Smooth muscle cell (in vitro differentiated cells): Measurements from ENCODE around the gene CLMN. TPM values are rescaled to one million over a fixed set of nuclear protein-coding genes. Genes with fewer than 3 reads are reported as not detected.
A peak's percentile ranks its signal among the peaks of the same experiment; 100 is the strongest.

Experiments used
- DNase-seq: peaks from one replicate; lab custom pipeline; 2025; ENCODE audit not compliant: unreplicated experiment; lab: John Stamatoyannopoulos, UW
- H2AFZ ChIP-seq: fragments of 200-600 bp; sonication (generic); 2 replicates; pipeline ENCODE4 v1.6.0; 2016; ENCODE audit warnings: antibody characterized with exemption, low read depth, mild to moderate bottlenecking
- H3F3A ChIP-seq: fragments of 200-600 bp; sonication (generic); 2 replicates; pipeline ENCODE4 v1.6.0; 2017; ENCODE audit warnings: antibody characterized with exemption, low read depth
- H3K27ac ChIP-seq: fragments of 200-600 bp; sonication (generic); 2 replicates; pipeline ENCODE4 v1.5.1; 2016; ENCODE audit warnings: low read depth, mild to moderate bottlenecking
- H3K27me3 ChIP-seq: fragments of 200-600 bp; sonication (generic); 2 replicates; pipeline ENCODE4 v1.6.1; 2016; ENCODE audit warnings: low read depth, mild to moderate bottlenecking
- H3K36me3 ChIP-seq: fragments of 200-600 bp; sonication (generic); 2 replicates; pipeline ENCODE4 v1.5.1; 2016; ENCODE audit warnings: low read depth
- H3K4me1 ChIP-seq: fragments of 200-600 bp; sonication (generic); 2 replicates; pipeline ENCODE4 v1.5.1; 2016; ENCODE audit warnings: low read depth
- H3K4me2 ChIP-seq: fragments of 200-600 bp; sonication (generic); 2 replicates; pipeline ENCODE4 v1.6.0; 2016; ENCODE audit warnings: mild to moderate bottlenecking
- H3K4me3 ChIP-seq: fragments of 200-600 bp; sonication (generic); 2 replicates; pipeline ENCODE4 v1.5.1; 2016; ENCODE audit warnings: mild to moderate bottlenecking
- H3K79me2 ChIP-seq: fragments of 200-600 bp; sonication (generic); 2 replicates; pipeline ENCODE4 v1.6.0; 2016; ENCODE audit warnings: low read depth, mild to moderate bottlenecking
- H3K9ac ChIP-seq: fragments of 200-600 bp; sonication (generic); 2 replicates; pipeline ENCODE4 v1.6.0; 2016; ENCODE audit warnings: low read depth
- H3K9me3 ChIP-seq: fragments of 200-600 bp; sonication (generic); replicated peaks from 2 replicates; pipeline ENCODE4 v1.5.1; 2016; ENCODE audit warnings: low read depth
- H4K20me1 ChIP-seq: fragments of 200-600 bp; sonication (generic); 2 replicates; pipeline ENCODE4 v1.6.0; 2016; ENCODE audit warnings: low read depth
- CTCF ChIP-seq: fragments of 200-600 bp; sonication (generic); IDR thresholded peaks from 2 replicates; pipeline ENCODE4 v1.5.1; 2017; ENCODE audit warnings: borderline replicate concordance, mild to moderate bottlenecking, antibody characterized with exemption; ENCODE audit not compliant: insufficient read depth, poor library complexity, severe bottlenecking
- WGBS: methylation state at CpG from one replicate; pipeline ENCODE4 v1.1.7; 2016; ENCODE audit warnings: low lambda C conversion rate; 5-methylcytosine and 5-hydroxymethylcytosine counted together
- polyA plus RNA-seq: library from polyadenylated mRNA; unstranded; fragments of >200 nt; fragmentation: Nextera tagmentation; extraction: Ambion mirVana; gene quantifications from 2 replicates; pipeline ENCODE4 v1.2.1, GENCODE V29; 2016
- total RNA-seq: library from RNA; depleted of rRNA; stranded (reverse); fragments of >200 nt; gene quantifications from 2 replicates; pipeline ENCODE4 v1.2.3, GENCODE V29; 2014

The CLMN gene
- total and polyA plus RNA-seq, 2 experiments from 2014 or later: 1.3 to 3.5 TPM

DNA sequence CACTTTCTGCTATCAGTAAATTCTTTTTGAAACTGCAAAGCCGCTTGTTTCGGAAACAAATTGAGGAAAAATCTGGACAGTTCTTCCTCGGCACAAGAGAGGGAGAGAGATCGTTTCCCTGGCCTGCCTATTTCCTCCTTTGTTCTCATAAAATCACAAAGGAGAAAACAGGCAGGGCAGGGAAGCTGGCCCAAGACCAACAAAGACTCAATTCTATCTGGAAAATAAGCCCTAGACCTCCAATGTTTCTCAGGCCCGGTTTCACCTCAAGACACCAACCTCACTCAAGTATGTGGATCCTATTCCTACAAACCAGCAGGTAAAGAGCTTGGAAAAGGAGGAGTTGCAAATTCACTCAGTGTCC, 181.9 kb downstream of the CLMN start:
- no peaks in the 10 kb centered on the region for H3F3A ChIP-seq
- H3K36me3 ChIP-seq: no peaks in the 10 kb centered on the region
- H3K4me2 ChIP-seq: no peak overlapping the region
- no peaks in the 10 kb centered on the region for H3K27me3 ChIP-seq
- H3K9ac ChIP-seq: no peak overlapping the region
- no peak for DNase-seq
- no peak overlapping the region for H3K4me3 ChIP-seq
- peaks cover 87% of the 10 kb centered on the region for H3K79me2 ChIP-seq
- no peak overlapping the region for H2AFZ ChIP-seq
- H3K4me1 ChIP-seq: peaks cover 42% of the 10 kb centered on the region
- H3K9me3 ChIP-seq: no peaks in the 10 kb centered on the region
- WGBS: 77% methylated on average over 5 of the region's 5 CpGs
- TF ChIP-seq CTCF: no peak
- H4K20me1 ChIP-seq: peaks cover 97% of the 10 kb centered on the region
- no peak overlapping the region for H3K27ac ChIP-seq

- H3K27ac ChIP-seq: no peak overlapping the region
- peaks cover 82% of the 10 kb centered on the region for H3K79me2 ChIP-seq
- TF ChIP-seq CTCF: no peak
- no peak for DNase-seq
- no peaks in the 10 kb centered on the region for H3K27me3 ChIP-seq
- H3K4me2 ChIP-seq: no peak overlapping the region
- no peaks in the 10 kb centered on the region for H3K36me3 ChIP-seq
- peaks cover 47% of the 10 kb centered on the region for H3K4me1 ChIP-seq
- peaks cover 97% of the 10 kb centered on the region for H4K20me1 ChIP-seq
- H3K4me3 ChIP-seq: no peak overlapping the region
- H3K9ac ChIP-seq: no peak overlapping the region
- H2AFZ ChIP-seq: no peak overlapping the region
- H3K9me3 ChIP-seq: no peaks in the 10 kb centered on the region
- no peaks in the 10 kb centered on the region for H3F3A ChIP-seq
These were observed 182.4 kb downstream of the CLMN start for GRCh38 chr14:95137164-95137803.

GRCh38 chr14:95136631-95137030, 183.1 kb downstream of the CLMN start:
- no peak overlapping the region for H3K4me2 ChIP-seq
- 66% methylated on average over 1 of the region's 1 CpG for WGBS
- H3K27ac ChIP-seq: no peak overlapping the region
- H4K20me1 ChIP-seq: peaks cover 93% of the 10 kb centered on the region
- TF ChIP-seq CTCF: no peak
- H3F3A ChIP-seq: no peaks in the 10 kb centered on the region
- DNase-seq: no peak
- peaks cover 51% of the 10 kb centered on the region for H3K4me1 ChIP-seq
- no peak overlapping the region for H3K4me3 ChIP-seq
- no peaks in the 10 kb centered on the region for H3K27me3 ChIP-seq
- no peak overlapping the region for H2AFZ ChIP-seq
- peaks cover 75% of the 10 kb centered on the region for H3K79me2 ChIP-seq
- H3K9ac ChIP-seq: no peak overlapping the region
- H3K36me3 ChIP-seq: no peaks in the 10 kb centered on the region
- no peaks in the 10 kb centered on the region for H3K9me3 ChIP-seq

- H3K79me2 ChIP-seq: peaks cover 54% of the 10 kb centered on the region
- no peak overlapping the region for H3K27ac ChIP-seq
- H3K4me1 ChIP-seq: peaks cover 40% of the 10 kb centered on the region
- H3F3A ChIP-seq: no peaks in the 10 kb centered on the region
- peaks cover 89% of the 10 kb centered on the region for H4K20me1 ChIP-seq
- peaks cover 1% of the 10 kb centered on the region for H3K36me3 ChIP-seq
- no peak for TF ChIP-seq CTCF
- no peaks in the 10 kb centered on the region for H3K9me3 ChIP-seq
- H3K27me3 ChIP-seq: no peaks in the 10 kb centered on the region
- peak overlapping the region; percentile 8 for H3K4me2 ChIP-seq
- no peak overlapping the region for H2AFZ ChIP-seq
- no peak for DNase-seq
- no peak overlapping the region for H3K4me3 ChIP-seq
- no peak overlapping the region for H3K9ac ChIP-seq
- WGBS: 82% methylated on average over 8 of the region's 8 CpGs
These were observed 185.3 kb downstream of the CLMN start for GRCh38 chr14:95134304-95134933.
